GM19035 (cell line): ENCODE results near the gene TCP1.
"Not testable (repeated sequence)": the region's sequence is repeated elsewhere in the genome, so short reads cannot be mapped to it uniquely, and the experiment has no call there.

Experiments
- ATAC-seq: cut with Tn5 transposase; IDR thresholded peaks from one replicate; pipeline ENCODE4 v1.9.1; 2021; ENCODE audit not compliant: unreplicated experiment

Gene TCP1

GRCh38 chr6:159789377-159790148, at the start of gene TCP1:
TCP1 (minus strand) TSS chr6:159789602; CDS start chr6:159789468, 134 bp downstream.
- peak; percentile 68 for ATAC-seq

GRCh38 chr6:159838020-159838744, 48.8 kb upstream of the TCP1 start:
- no peak for ATAC-seq

GRCh38 chr6:159837511-159837910, 48.1 kb upstream of the TCP1 start:
- no peak for ATAC-seq

GRCh38 chr6:159836718-159837490, 47.5 kb upstream of the TCP1 start:
- ATAC-seq: no peak

- no peak for ATAC-seq
Measured at GRCh38 chr6:159833997-159834603, 44.7 kb upstream of the TCP1 start.

GRCh38 chr6:159833556-159833955, 44.2 kb upstream of the TCP1 start:
- ATAC-seq: no peak

GRCh38 chr6:159832946-159833345, 43.5 kb upstream of the TCP1 start:
- no peak for ATAC-seq

- ATAC-seq: no peak
Measured at GRCh38 chr6:159831373-159831679, 41.9 kb upstream of the TCP1 start.

GRCh38 chr6:159830501-159831372, 41.3 kb upstream of the TCP1 start:
- ATAC-seq: no peak

- peak; percentile 70 for ATAC-seq
Measured at GRCh38 chr6:159829526-159829925, 40.1 kb upstream of the TCP1 start.

GRCh38 chr6:159828074-159828473, 38.7 kb upstream of the TCP1 start:
- no peak for ATAC-seq

- ATAC-seq: no peak
Measured at GRCh38 chr6:159826968-159827647, 37.7 kb upstream of the TCP1 start.

- no peak for ATAC-seq
Measured at GRCh38 chr6:159826004-159826403, 36.6 kb upstream of the TCP1 start.

GRCh38 chr6:159824690-159825089, 35.3 kb upstream of the TCP1 start:
- not testable (repeated sequence) for ATAC-seq

GRCh38 chr6:159823953-159824352, 34.6 kb upstream of the TCP1 start:
- no peak for ATAC-seq

- no peak for ATAC-seq
Measured at GRCh38 chr6:159821726-159822125, 32.3 kb upstream of the TCP1 start.

GRCh38 chr6:159821122-159821521, 31.7 kb upstream of the TCP1 start:
- ATAC-seq: no peak

GRCh38 chr6:159819932-159820640, 30.7 kb upstream of the TCP1 start:
- ATAC-seq: no peak

- ATAC-seq: no peak
Measured at GRCh38 chr6:159819098-159819497, 29.7 kb upstream of the TCP1 start.
